ENCODE results near the gene ATXN10.

The ATXN10 gene

DNA sequence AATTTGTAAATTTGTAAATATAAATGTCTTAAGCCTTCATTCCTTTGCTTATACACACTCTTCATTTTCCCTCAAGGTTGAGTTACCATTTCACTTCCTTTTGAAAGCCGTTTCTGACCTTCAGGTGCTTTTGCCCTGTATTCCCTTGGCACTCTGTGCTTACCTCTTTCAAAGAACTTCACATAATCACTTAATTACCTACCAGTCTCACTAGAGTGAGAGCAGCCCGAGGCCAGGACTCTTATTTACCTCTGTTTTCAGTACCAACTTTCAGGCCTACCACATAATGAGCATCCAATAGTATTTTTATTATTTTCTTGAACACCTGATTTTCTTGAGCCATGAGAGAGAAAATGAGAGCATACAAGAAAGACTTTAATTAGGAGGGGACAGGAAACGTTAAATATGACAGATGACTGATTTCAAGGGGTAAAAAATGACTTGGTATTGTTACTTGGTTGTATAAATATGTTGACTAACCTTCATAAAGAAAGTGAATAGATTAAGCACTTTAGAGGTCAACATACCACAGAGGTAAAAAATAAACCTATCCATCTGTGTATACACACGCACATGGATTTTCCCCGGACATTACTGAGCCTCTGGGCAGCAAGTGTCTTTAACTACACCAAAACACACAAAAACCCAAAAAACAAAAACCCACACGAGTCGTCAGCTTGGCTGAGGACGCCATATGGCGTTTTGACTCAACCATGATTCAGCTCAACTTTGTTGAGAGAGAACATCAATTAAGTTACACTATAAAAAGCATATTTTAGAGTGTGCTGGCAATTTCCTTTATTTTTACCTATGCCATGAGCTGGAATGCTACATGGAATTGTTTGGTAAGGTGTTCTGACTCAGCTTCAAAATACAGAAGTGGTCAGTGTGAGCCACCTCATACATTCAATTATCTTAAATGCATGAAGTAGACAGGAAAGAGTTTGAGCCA, 7.6 kb downstream of the ATXN10 start:
- TF ChIP-seq SIN3A (IDR thresholded peaks at IDR 0.05; ENCODE audit: borderline replicate concordance, insufficient read depth, low read length) (no peak), POLR2AphosphoS5 (IDR thresholded peaks at IDR 0.05; ENCODE audit: low read depth, low read length) (no peak), FOXP2 (optimal IDR thresholded peaks at IDR 0.05; ENCODE audit: borderline replicate concordance, extremely low read depth, extremely low read length, insufficient read depth) (no peak), TAF1 (IDR thresholded peaks at IDR 0.05; ENCODE audit: borderline replicate concordance, insufficient read depth, low read length) (no peak)
- TF ChIP-seq, protein P1, sequence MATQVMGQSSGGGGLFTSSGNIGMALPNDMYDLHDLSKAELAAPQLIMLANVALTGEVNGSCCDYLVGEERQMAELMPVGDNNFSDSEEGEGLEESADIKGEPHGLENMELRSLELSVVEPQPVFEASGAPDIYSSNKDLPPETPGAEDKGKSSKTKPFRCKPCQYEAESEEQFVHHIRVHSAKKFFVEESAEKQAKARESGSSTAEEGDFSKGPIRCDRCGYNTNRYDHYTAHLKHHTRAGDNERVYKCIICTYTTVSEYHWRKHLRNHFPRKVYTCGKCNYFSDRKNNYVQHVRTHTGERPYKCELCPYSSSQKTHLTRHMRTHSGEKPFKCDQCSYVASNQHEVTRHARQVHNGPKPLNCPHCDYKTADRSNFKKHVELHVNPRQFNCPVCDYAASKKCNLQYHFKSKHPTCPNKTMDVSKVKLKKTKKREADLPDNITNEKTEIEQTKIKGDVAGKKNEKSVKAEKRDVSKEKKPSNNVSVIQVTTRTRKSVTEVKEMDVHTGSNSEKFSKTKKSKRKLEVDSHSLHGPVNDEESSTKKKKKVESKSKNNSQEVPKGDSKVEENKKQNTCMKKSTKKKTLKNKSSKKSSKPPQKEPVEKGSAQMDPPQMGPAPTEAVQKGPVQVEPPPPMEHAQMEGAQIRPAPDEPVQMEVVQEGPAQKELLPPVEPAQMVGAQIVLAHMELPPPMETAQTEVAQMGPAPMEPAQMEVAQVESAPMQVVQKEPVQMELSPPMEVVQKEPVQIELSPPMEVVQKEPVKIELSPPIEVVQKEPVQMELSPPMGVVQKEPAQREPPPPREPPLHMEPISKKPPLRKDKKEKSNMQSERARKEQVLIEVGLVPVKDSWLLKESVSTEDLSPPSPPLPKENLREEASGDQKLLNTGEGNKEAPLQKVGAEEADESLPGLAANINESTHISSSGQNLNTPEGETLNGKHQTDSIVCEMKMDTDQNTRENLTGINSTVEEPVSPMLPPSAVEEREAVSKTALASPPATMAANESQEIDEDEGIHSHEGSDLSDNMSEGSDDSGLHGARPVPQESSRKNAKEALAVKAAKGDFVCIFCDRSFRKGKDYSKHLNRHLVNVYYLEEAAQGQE (IDR thresholded peaks at IDR 0.05; ENCODE audit: insufficient read depth in 1 of 2, low read depth in 2 of 2, low read length in 2 of 2), result no peak

GRCh38 chr22:45680932-45681700, 9.5 kb downstream of the ATXN10 start:
- TF ChIP-seq, protein P1 (IDR thresholded peaks at IDR 0.05; ENCODE audit: insufficient read depth in 1 of 2, low read depth in 2 of 2, low read length in 2 of 2), result no peak
- no peak for TF ChIP-seq SIN3A (IDR thresholded peaks at IDR 0.05; ENCODE audit: borderline replicate concordance, insufficient read depth, low read length)

- TF ChIP-seq POLR2AphosphoS5 (IDR thresholded peaks at IDR 0.05; ENCODE audit: low read depth, low read length) (no peak), FOXP2 (optimal IDR thresholded peaks at IDR 0.05; ENCODE audit: borderline replicate concordance, extremely low read depth, extremely low read length, insufficient read depth) (no peak)
- TF ChIP-seq, protein P1 (IDR thresholded peaks at IDR 0.05; ENCODE audit: insufficient read depth in 1 of 2, low read depth in 2 of 2, low read length in 2 of 2), result no peak
These were observed 10.4 kb downstream of the ATXN10 start for GRCh38 chr22:45682064-45682463.

DNA sequence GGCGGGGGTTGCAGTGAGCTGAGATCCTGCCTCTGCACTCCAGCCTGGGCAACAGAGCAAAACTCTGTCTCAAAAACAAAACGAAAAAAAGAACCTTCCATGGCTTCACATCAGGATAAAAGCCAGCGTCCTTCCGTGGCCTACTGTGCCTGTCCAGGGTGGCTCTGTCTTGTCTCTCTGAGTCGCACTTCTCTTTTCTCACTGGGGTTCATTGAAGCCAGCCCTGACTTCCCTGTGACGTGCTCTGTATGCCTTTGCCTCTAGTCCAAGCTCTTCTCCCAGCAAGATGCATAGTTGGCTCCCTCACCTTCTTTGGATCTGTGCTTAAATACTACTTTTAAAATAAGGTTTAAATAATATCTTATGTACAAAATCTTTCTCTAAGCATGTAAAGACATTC, 11.6 kb downstream of the ATXN10 start:
- TF ChIP-seq POLR2AphosphoS5 (IDR thresholded peaks at IDR 0.05; ENCODE audit: low read depth, low read length) (no peak), FOXP2 (optimal IDR thresholded peaks at IDR 0.05; ENCODE audit: borderline replicate concordance, extremely low read depth, extremely low read length, insufficient read depth) (no peak), TAF1 (IDR thresholded peaks at IDR 0.05; ENCODE audit: borderline replicate concordance, insufficient read depth, low read length) (no peak), SIN3A (IDR thresholded peaks at IDR 0.05; ENCODE audit: borderline replicate concordance, insufficient read depth, low read length) (no peak)
- TF ChIP-seq, protein P1 (IDR thresholded peaks at IDR 0.05; ENCODE audit: insufficient read depth in 1 of 2, low read depth in 2 of 2, low read length in 2 of 2), result no peak

Measured in PFSK-1 (cell line).